NB4 (cell line): ENCODE results near the gene CELF4.
"Not testable (repeated sequence)": the region's sequence is repeated elsewhere in the genome, so short reads cannot be mapped to it uniquely, and the experiment has no call there.

Experiments
- DNase-seq: peaks from one replicate; pipeline ENCODE4 v3.0.0; 2010; ENCODE audit warnings: low read depth
- H3K4me3 ChIP-seq: one replicate; pipeline ENCODE4 v1.5.1; 2011; ENCODE audit warnings: mild to moderate bottlenecking, low read depth, low read length, moderate library complexity
- CTCF ChIP-seq: IDR thresholded peaks from one replicate; pipeline ENCODE4 v1.5.1; 2012; ENCODE audit warnings: low read depth, low read length
- MAX ChIP-seq: IDR thresholded peaks from 2 replicates; pipeline ENCODE4 v1.6.1; 2011; ENCODE audit warnings: low read depth, low read length
- MYC ChIP-seq: IDR thresholded peaks from 2 replicates; pipeline ENCODE4 v1.6.1; 2011; ENCODE audit warnings: low read depth, low read length
- POLR2A ChIP-seq: IDR thresholded peaks from 2 replicates; pipeline ENCODE4 v1.6.1; 2011; ENCODE audit warnings: mild to moderate bottlenecking; ENCODE audit not compliant: insufficient read length; ENCODE audit errors: extremely low read depth

CELF4 gene

GRCh38 chr18:37361335-37362157 is 204.1 kb downstream of the CELF4 start:
- no peak for DNase-seq
- TF ChIP-seq MAX (no peak), MYC (no peak), POLR2A (no peak), CTCF (no peak)
- H3K4me3 ChIP-seq: no peak overlapping the region

- not testable (repeated sequence) for DNase-seq, H3K4me3 ChIP-seq
Measured at GRCh38 chr18:37358061-37358460, 207.5 kb downstream of the CELF4 start.

GRCh38 chr18:37355772-37356171 is 209.8 kb downstream of the CELF4 start:
- no peak for DNase-seq
- no peak overlapping the region for H3K4me3 ChIP-seq
- TF ChIP-seq POLR2A (no peak), MYC (no peak), MAX (no peak), CTCF (no peak)

- DNase-seq: no peak
- TF ChIP-seq POLR2A (no peak), CTCF (no peak), MAX (no peak), MYC (no peak)
- H3K4me3 ChIP-seq: no peak overlapping the region
Measured at GRCh38 chr18:37351110-37351509, 214.5 kb downstream of the CELF4 start.

GRCh38 chr18:37348729-37349128 is 216.9 kb downstream of the CELF4 start:
- TF ChIP-seq CTCF (no peak), MAX (no peak), MYC (no peak), POLR2A (no peak)
- no peak overlapping the region for H3K4me3 ChIP-seq

GRCh38 chr18:37346048-37346447 is 219.6 kb downstream of the CELF4 start:
- TF ChIP-seq POLR2A (no peak), MAX (no peak), CTCF (no peak), MYC (no peak)
- H3K4me3 ChIP-seq: no peak overlapping the region
- peak; percentile 14 for DNase-seq

More at GRCh38 chr18:37348729-37349128, 216.9 kb downstream of the CELF4 start:
- no peak for DNase-seq
